HG03442 (cell line): ENCODE results near the gene ZFYVE28.

Experiments
- ATAC-seq: cut with Tn5 transposase; IDR thresholded peaks from one replicate; pipeline ENCODE4 v1.9.1; 2021; ENCODE audit warnings: mild to moderate bottlenecking, moderate library complexity; ENCODE audit not compliant: unreplicated experiment

ZFYVE28 gene

GRCh38 chr4:2306773-2307410 lies 111.6 kb downstream of the ZFYVE28 start:
- no peak for ATAC-seq

GRCh38 chr4:2305766-2306501 lies 112.5 kb downstream of the ZFYVE28 start:
- no peak for ATAC-seq

- no peak for ATAC-seq
Measured at GRCh38 chr4:2304877-2305561, 113.4 kb downstream of the ZFYVE28 start.

GRCh38 chr4:2304321-2304876 lies 114.0 kb downstream of the ZFYVE28 start:
- no peak for ATAC-seq

GRCh38 chr4:2303686-2304320 lies 114.6 kb downstream of the ZFYVE28 start:
- no peak for ATAC-seq

- ATAC-seq: no peak
Measured at GRCh38 chr4:2303121-2303685, 115.2 kb downstream of the ZFYVE28 start.

- no peak for ATAC-seq
Measured at GRCh38 chr4:2302387-2303119, 115.9 kb downstream of the ZFYVE28 start.

GRCh38 chr4:2301806-2302205 lies 116.6 kb downstream of the ZFYVE28 start:
- ATAC-seq: no peak

- no peak for ATAC-seq
Measured at GRCh38 chr4:2301225-2301642, 117.2 kb downstream of the ZFYVE28 start.

- no peak for ATAC-seq
Measured at GRCh38 chr4:2300431-2301224, 117.8 kb downstream of the ZFYVE28 start.

- no peak for ATAC-seq
Measured at GRCh38 chr4:2299794-2300193, 118.7 kb downstream of the ZFYVE28 start.

- no peak for ATAC-seq
Measured at GRCh38 chr4:2298532-2298991, 119.9 kb downstream of the ZFYVE28 start.

- no peak for ATAC-seq
Measured at GRCh38 chr4:2297606-2298531, 120.6 kb downstream of the ZFYVE28 start.

- ATAC-seq: no peak
Measured at GRCh38 chr4:2296631-2297601, 121.5 kb downstream of the ZFYVE28 start.

- ATAC-seq: no peak
Measured at GRCh38 chr4:2295900-2296442, 122.5 kb downstream of the ZFYVE28 start.

- ATAC-seq: no peak
Measured at GRCh38 chr4:2295500-2295899, 122.9 kb downstream of the ZFYVE28 start.

- ATAC-seq: no peak
Measured at GRCh38 chr4:2292646-2293108, 125.8 kb downstream of the ZFYVE28 start.
